ENCODE measurements around the gene MFSD6. TPM values are rescaled to one million over a fixed set of nuclear protein-coding genes. Genes with fewer than 3 reads are reported as not detected.

Gene MFSD6
- polyA plus RNA-seq, 2 of the 4 experiments (the other 2 are of a cell fraction), result 14.3 to 41.3 TPM

DNA sequence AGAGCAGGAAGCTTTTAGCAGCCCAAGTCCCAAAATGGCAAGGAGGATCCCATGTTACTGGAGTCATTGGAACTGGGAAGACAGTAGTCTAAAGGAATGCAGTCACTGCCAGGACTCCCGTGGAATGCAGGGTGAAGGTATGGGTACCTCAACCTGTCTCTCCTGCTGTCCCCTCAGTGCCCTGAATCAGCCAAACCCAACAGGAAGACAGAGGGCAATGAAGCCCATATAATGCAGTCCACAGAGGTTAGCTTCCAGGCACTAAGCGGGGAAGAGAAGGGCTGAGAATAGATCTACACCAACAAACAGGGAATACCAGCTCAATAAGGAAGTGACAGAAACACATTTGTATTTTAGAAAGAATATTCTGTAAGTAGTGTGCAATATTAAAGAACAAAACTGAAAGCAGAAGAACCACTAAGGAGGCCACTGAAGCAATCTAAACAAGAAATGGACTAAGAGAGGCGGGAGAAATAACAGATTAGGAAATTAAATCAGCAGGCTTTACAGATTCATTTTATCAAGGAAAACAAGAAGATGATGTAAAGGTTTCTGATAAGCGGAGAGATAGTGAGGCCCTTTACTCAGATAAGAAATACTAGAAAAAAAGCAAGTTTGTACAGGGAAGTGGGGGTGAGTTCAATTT is 118.1 kb downstream of the MFSD6 start:
- Histone ChIP-seq H3K4me3 (no peak overlapping the region), H3K9me3 (no peaks in the 10 kb centered on the region), H3K27ac (peak overlapping the region in 1 of 2 experiments; percentile 58; a peak in 3 of 6 replicates), H3K4me2 (no peak overlapping the region), H3K4me1 (peaks cover 31% of the 10 kb centered on the region)
- WGBS (ENCODE audit: missing lambda C conversion rate), result 91% methylated on average over 4 of the region's 4 CpGs
- CTCF ChIA-PET, result no interaction called here
- no peak for DNase-seq (ENCODE audit: low read depth in 1 of 2, low spot score in 1 of 2)
- no peak for FAIRE-seq
- no peak for ATAC-seq
- POLR2A ChIA-PET, result no interaction called here
- no peak for TF ChIP-seq EHMT2 (IDR thresholded peaks at IDR 0.05; ENCODE audit: low read depth)
- no peak for TF ChIP-seq EHF (CRISPR knock-in tag; IDR thresholded peaks at IDR 0.05)
- TF ChIP-seq FOSL2 (IDR thresholded peaks at IDR 0.05), result no peak
- no peak for TF ChIP-seq FOSL2 (CRISPR knock-in tag; IDR thresholded peaks at IDR 0.05)
- no peak for TF ChIP-seq CEBPB (IDR thresholded peaks at IDR 0.05)
- TF ChIP-seq, protein P1, sequence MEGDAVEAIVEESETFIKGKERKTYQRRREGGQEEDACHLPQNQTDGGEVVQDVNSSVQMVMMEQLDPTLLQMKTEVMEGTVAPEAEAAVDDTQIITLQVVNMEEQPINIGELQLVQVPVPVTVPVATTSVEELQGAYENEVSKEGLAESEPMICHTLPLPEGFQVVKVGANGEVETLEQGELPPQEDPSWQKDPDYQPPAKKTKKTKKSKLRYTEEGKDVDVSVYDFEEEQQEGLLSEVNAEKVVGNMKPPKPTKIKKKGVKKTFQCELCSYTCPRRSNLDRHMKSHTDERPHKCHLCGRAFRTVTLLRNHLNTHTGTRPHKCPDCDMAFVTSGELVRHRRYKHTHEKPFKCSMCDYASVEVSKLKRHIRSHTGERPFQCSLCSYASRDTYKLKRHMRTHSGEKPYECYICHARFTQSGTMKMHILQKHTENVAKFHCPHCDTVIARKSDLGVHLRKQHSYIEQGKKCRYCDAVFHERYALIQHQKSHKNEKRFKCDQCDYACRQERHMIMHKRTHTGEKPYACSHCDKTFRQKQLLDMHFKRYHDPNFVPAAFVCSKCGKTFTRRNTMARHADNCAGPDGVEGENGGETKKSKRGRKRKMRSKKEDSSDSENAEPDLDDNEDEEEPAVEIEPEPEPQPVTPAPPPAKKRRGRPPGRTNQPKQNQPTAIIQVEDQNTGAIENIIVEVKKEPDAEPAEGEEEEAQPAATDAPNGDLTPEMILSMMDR (IDR thresholded peaks at IDR 0.05), result no peak
- no peak for TF ChIP-seq PHF8 (IDR thresholded peaks at IDR 0.05; ENCODE audit: borderline replicate concordance, low read depth)
- TF ChIP-seq CHD2 (IDR thresholded peaks at IDR 0.05; ENCODE audit: low read length, partially characterized antibody), result no peak
- no peak for TF ChIP-seq RFX5 (IDR thresholded peaks at IDR 0.05)
- TF ChIP-seq MYC (IDR thresholded peaks at IDR 0.05; ENCODE audit: borderline replicate concordance, low read length), result no peak
- TF ChIP-seq RAD21 (conservative IDR thresholded peaks at IDR 0.05 in 1 of 2, IDR thresholded peaks at IDR 0.05 in 1 of 2), result no peak
- TF ChIP-seq, protein P2, sequence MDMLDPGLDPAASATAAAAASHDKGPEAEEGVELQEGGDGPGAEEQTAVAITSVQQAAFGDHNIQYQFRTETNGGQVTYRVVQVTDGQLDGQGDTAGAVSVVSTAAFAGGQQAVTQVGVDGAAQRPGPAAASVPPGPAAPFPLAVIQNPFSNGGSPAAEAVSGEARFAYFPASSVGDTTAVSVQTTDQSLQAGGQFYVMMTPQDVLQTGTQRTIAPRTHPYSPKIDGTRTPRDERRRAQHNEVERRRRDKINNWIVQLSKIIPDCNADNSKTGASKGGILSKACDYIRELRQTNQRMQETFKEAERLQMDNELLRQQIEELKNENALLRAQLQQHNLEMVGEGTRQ (IDR thresholded peaks at IDR 0.05), result no peak

DNA sequence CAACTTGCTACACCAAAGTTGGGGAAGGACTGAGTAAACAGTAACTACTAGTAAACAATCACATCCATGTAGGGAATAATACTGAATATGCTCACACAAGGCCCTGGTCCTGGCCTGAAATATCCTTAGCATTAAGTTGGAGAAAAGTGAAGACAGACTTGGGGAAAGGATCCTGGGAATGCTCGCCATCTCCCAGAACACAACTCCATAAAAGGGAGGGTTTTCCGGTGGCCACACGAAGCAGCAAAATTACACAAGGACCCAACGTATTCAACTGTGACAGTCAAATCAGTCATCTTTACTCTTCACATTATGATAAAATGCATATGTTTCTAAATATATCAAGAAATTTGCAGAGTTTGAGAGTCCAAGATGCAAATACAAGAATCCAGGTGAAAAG is 119.1 kb downstream of the MFSD6 start:
- TF ChIP-seq, protein P2 (IDR thresholded peaks at IDR 0.05), result no peak
- TF ChIP-seq GATA3 (IDR thresholded peaks at IDR 0.05; ENCODE audit: borderline replicate concordance), result no peak
- no peak for TF ChIP-seq NPAS2 (CRISPR knock-in tag; IDR thresholded peaks at IDR 0.05; ENCODE audit: borderline replicate concordance)
- TF ChIP-seq, protein P3, sequence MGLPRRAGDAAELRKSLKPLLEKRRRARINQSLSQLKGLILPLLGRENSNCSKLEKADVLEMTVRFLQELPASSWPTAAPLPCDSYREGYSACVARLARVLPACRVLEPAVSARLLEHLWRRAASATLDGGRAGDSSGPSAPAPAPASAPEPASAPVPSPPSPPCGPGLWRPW (IDR thresholded peaks at IDR 0.05), result no peak
- TF ChIP-seq NR3C1 (IDR thresholded peaks at IDR 0.05), result no peak
- TF ChIP-seq SMC3 (IDR thresholded peaks at IDR 0.05), result no peak
- TF ChIP-seq, protein P4, sequence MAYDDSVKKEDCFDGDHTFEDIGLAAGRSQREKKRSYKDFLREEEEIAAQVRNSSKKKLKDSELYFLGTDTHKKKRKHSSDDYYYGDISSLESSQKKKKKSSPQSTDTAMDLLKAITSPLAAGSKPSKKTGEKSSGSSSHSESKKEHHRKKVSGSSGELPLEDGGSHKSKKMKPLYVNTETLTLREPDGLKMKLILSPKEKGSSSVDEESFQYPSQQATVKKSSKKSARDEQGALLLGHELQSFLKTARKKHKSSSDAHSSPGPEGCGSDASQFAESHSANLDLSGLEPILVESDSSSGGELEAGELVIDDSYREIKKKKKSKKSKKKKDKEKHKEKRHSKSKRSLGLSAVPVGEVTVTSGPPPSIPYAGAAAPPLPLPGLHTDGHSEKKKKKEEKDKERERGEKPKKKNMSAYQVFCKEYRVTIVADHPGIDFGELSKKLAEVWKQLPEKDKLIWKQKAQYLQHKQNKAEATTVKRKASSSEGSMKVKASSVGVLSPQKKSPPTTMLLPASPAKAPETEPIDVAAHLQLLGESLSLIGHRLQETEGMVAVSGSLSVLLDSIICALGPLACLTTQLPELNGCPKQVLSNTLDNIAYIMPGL (CRISPR knock-in tag; IDR thresholded peaks at IDR 0.05; ENCODE audit: borderline replicate concordance), result no peak
- TF ChIP-seq, protein P5, sequence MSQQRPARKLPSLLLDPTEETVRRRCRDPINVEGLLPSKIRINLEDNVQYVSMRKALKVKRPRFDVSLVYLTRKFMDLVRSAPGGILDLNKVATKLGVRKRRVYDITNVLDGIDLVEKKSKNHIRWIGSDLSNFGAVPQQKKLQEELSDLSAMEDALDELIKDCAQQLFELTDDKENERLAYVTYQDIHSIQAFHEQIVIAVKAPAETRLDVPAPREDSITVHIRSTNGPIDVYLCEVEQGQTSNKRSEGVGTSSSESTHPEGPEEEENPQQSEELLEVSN (IDR thresholded peaks at IDR 0.05; ENCODE audit: borderline replicate concordance, low read depth), result no peak
- Histone ChIP-seq H3K4me1 (peaks cover 35% of the 10 kb centered on the region), H3K4me3 (no peak overlapping the region), H3K27ac (peak overlapping the region in 1 of 2 experiments; percentile 82; a peak in 4 of 6 replicates), H3K4me2 (no peak overlapping the region; the same call in 2 of the 3 replicates), H3K9me3 (no peaks in the 10 kb centered on the region)
- ChIA-PET POLR2A (no interaction called here), CTCF (no interaction called here)
- WGBS (ENCODE audit: missing lambda C conversion rate), result 94% methylated on average over 4 of the region's 4 CpGs
- FAIRE-seq (no peak), DNase-seq (ENCODE audit: low read depth in 1 of 2, low spot score in 1 of 2) (no peak), ATAC-seq (no peak)
